GM18951 (cell line): ENCODE results near the gene ADGRV1.

Experiments used
- POLR2A ChIP-seq: IDR thresholded peaks from 4 replicates; pipeline ENCODE4 v1.6.1; 2011; ENCODE audit warnings: mild to moderate bottlenecking; ENCODE audit not compliant: insufficient read length, insufficient read depth; ENCODE audit errors: extremely low read depth
- in situ Hi-C: fragments of 300-500 bp; cut with MboI; formaldehyde crosslinking; loops from one replicate; pipeline ENCODE4 v1.12.0; 2022; ENCODE audit warnings: low sequenced_read_pairs, mixed read lengths, inconsistent platforms; ENCODE audit not compliant: unreplicated experiment

The ADGRV1 gene

DNA sequence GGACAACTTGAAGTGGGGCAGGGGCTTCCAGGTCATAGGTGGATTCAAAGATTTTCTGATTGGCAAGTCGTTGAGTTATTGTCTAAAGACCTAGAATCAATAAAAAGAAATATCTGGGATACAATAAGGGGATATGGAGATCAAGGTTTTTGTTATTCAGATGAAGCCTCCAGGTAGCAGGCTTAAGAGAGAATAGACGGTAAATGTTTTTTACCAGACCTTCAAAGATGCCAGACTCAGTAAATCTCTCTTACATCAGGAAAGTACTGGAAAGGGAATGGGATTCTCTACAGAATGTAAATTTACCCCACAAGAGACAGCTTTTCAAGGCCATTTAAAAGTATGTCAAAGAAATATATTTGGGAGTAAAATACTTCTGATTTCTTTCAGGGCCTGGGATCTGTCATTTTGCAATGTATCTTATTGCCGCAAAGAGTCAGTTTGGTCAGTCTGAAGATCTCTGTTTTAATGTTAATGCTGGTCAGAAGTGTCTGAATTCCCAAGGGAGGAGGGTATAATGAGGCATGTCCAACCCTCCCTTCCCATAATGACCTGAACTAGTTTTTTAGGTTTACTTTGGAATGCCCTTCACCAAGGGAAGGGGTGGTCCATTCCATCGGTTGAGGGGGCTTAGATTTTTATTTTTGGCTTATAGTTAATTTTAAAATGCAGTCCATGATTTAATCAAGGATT lies 15.6 kb upstream of the ADGRV1 start:
- in situ Hi-C loops = no loop called here
- no peak for TF ChIP-seq POLR2A

DNA sequence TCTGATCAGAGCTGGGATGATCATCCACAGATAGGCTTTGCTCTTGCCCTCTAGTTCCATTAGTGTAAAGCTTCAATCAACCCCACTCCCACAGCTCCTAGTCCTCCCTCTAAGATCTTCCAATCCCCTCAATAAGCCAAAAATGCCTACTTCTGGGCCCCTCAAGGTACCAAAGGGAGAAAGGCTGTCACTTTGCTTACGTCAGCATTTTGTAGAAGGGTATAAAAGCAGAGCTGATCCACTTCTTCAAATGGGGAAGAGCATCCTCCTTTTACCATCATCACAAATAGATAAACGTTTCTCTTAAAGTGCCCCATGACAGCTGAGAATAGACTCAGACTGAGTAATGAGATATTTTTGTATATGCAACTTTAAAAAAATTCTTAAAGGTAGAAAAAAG lies 13.1 kb upstream of the ADGRV1 start:
- TF ChIP-seq POLR2A = no peak
- in situ Hi-C loops = no loop called here

DNA sequence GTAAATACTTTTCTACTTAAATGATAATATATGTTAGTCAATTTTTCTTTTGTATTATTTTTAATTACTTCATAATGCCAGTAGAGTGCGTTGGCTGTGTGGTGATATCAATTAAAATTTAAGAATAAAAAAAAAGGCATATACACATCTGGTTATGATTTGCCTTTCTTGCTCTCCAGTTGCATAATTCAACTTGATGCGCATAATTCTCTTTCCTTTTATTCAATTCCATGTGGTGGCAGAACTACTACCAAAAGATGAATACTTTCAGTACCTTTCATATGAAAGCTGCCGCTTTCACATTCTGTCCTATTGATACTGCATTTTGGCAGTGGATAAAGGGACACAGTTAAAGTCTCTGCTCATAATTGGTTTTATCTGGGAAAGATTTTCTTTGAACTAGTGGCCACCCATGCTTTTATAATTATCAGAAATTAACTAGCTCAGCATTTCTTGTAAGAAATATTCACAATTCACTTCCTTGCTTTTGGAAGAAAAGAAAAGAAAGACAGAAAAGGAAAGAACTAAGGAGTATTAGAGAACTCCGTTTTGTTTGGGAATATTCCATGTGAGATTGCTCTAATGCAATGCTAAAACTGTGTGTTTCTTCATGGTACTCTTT lies 12.3 kb upstream of the ADGRV1 start:
- in situ Hi-C loops = no loop called here
- no peak for TF ChIP-seq POLR2A

DNA sequence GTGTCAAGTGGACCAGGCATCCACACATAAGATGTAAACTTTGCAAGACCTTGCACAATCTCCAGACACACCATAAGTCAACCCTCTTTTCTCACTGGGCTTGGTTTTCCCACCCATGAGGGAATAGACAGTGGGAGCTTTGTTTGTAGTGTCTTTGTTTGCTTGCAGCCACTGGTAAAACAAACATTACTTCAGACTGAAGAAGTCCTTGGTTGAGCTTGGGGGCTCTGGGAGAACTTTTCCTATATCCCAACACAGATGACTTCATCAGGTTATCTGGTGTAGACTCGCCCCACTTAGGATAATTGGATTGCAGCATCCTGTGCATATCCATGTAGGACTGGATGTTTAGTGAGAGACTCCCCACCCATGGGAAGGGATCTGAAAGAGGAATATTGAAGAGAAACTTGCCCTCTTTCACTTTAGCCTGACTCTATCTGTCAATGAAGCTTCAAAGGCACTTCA lies 11.5 kb upstream of the ADGRV1 start:
- TF ChIP-seq POLR2A = no peak
- in situ Hi-C loops = no loop called here

- in situ Hi-C loops = no loop called here
- no peak for TF ChIP-seq POLR2A
These were observed 10.5 kb upstream of the ADGRV1 start for GRCh38 chr5:90548069-90548593.

GRCh38 chr5:90549223-90549622 lies 9.4 kb upstream of the ADGRV1 start:
- in situ Hi-C loops = no loop called here
- no peak for TF ChIP-seq POLR2A

GRCh38 chr5:90549729-90550275 lies 8.8 kb upstream of the ADGRV1 start:
- in situ Hi-C loops = no loop called here
- no peak for TF ChIP-seq POLR2A

DNA sequence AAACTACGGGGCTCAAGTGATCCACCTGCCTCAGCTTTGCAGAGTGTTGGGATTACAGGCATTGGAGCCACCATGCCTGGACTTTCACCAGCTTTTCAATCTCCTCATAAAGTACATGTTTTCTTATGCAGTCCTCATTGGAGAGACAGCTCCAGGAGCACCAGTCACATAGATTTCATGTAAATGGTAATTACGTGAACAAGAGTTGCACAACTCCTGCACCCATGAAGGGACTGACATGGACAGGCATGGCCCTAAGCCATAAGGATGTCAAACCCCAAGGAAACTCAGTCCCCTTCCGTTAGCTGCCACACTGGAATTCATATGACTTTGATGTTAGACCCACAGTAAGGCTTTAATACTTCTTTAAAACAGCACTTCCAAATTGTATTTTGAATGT lies 7.6 kb upstream of the ADGRV1 start:
- no peak for TF ChIP-seq POLR2A
- in situ Hi-C loops = no loop called here

DNA sequence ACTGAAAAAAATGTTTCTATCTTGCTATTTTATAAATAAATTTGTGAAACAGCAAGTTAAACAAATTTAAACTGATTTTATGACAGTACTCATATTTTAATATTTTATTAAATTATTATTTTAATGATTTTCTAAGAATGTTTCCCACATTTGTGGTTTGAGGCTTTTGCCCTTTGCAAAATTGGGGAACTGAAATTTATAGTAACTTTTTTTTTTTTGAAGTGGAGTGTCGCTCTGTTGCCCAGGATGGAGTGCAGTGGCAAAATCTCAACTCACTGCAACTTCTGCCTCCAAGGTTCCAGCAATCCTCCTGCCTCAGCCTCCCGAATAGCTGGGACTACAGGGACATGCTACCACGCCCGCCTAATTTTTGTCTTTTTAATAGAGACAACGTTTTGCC lies 7.2 kb upstream of the ADGRV1 start:
- no peak for TF ChIP-seq POLR2A
- in situ Hi-C loops = no loop called here

- no peak for TF ChIP-seq POLR2A
These were observed 4.9 kb upstream of the ADGRV1 start for GRCh38 chr5:90553711-90554110.

GRCh38 chr5:90554358-90555006 lies 4.1 kb upstream of the ADGRV1 start:
- no peak for TF ChIP-seq POLR2A
- in situ Hi-C loops = no loop called here

More at GRCh38 chr5:90553711-90554110, 4.9 kb upstream of the ADGRV1 start:
- in situ Hi-C loops = no loop called here

GRCh38 chr5:90555666-90556065 lies 2.9 kb upstream of the ADGRV1 start:
- in situ Hi-C loops = no loop called here

GRCh38 chr5:90557391-90557790 lies 1.2 kb upstream of the ADGRV1 start:
- no peak for TF ChIP-seq POLR2A
- in situ Hi-C loops = no loop called here

More at GRCh38 chr5:90555666-90556065, 2.9 kb upstream of the ADGRV1 start:
- no peak for TF ChIP-seq POLR2A
